Epithelial cell of esophagus (primary cell): ENCODE measurements around the gene KPNB1.

ENCODE experiments used
- DNase-seq: peaks from one replicate; pipeline ENCODE4 v3.0.0; 2010; ENCODE audit warnings: low read depth
- H3K4me3 ChIP-seq: 2 replicates; pipeline ENCODE4 v1.5.1; 2011; ENCODE audit warnings: mild to moderate bottlenecking, low read length, control low read depth
- TF ChIP-seq, protein P1 (sequence below): IDR thresholded peaks from 2 replicates; pipeline ENCODE4 v1.5.1; 2011; ENCODE audit warnings: low read depth, mild to moderate bottlenecking, low read length, control low read depth, inconsistent platforms; ENCODE audit not compliant: insufficient read depth; ENCODE audit errors: missing control alignments

The KPNB1 gene

DNA sequence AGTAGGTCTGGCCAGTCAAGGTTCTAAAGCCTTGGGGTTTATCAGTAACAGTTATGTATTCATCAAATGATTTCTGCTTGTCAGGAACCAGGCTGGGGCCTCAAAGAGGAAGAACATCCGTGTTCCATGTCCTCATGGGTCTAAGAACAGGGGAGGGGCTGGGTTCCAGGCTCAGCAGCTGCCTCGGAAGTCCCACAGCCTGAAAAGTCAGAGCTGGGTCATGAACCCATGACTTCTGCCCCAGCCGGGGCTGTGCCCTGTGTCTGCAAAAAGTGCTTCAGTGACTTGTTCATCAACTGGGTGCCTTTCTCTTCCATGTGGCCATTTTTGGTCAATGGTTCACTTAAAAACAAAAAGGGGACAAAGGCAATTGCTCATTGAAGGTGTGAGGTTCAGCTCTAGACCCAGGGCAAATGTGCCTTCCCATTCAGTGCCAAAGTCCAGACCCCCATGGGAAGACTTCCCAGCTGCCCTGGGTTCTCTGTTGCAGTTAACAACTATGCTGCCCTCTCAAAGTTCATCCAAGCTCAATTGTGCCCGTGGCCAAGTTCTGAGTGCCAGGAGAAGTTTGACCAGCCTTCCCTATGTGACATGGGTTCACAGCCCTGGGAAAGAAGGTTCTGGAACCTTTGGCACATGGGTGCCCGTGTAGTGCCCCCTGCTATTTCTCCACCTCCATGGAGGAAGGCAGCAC, 62.8 kb downstream of the KPNB1 start:
- H3K4me3 ChIP-seq, result no peak overlapping the region
- DNase-seq, result no peak
- TF ChIP-seq, protein P1, sequence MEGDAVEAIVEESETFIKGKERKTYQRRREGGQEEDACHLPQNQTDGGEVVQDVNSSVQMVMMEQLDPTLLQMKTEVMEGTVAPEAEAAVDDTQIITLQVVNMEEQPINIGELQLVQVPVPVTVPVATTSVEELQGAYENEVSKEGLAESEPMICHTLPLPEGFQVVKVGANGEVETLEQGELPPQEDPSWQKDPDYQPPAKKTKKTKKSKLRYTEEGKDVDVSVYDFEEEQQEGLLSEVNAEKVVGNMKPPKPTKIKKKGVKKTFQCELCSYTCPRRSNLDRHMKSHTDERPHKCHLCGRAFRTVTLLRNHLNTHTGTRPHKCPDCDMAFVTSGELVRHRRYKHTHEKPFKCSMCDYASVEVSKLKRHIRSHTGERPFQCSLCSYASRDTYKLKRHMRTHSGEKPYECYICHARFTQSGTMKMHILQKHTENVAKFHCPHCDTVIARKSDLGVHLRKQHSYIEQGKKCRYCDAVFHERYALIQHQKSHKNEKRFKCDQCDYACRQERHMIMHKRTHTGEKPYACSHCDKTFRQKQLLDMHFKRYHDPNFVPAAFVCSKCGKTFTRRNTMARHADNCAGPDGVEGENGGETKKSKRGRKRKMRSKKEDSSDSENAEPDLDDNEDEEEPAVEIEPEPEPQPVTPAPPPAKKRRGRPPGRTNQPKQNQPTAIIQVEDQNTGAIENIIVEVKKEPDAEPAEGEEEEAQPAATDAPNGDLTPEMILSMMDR, result no peak

DNA sequence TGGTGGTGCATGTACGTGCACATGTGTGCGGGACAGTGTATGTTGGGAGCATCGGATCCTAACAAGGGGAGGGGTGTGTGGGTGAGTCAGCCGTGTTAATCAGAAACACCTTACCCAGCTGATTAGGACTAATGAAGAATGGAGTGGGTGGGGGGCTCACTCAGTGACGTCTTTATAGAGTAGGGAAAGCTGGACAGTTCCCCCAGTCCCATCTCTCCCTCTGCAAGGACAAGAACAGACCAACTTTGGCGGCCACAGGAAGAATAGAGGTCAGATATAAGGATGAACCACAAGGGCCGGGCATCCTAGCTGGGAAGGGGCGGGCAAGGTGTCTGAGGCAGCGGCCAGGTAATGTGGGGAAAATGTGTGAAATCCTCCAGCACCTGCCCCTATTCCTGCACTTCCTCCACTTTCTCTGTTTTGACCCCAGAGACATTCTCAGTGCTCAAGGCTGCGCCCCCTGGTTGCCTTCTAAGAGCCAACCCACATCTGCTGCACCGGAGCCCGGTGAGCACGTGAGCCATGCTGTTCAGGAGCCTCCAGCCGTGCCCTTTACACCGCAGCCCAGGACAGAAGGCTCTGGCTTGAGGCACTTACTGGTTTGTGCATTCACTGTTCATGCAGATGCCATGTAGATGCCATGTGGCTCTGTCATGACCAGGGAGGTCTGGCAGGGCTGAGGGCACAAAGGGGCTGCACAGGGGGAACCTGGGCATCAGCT, 64.4 kb downstream of the KPNB1 start:
- H3K4me3 ChIP-seq, result no peak overlapping the region
- TF ChIP-seq, protein P1, result no peak
- no peak for DNase-seq

DNA sequence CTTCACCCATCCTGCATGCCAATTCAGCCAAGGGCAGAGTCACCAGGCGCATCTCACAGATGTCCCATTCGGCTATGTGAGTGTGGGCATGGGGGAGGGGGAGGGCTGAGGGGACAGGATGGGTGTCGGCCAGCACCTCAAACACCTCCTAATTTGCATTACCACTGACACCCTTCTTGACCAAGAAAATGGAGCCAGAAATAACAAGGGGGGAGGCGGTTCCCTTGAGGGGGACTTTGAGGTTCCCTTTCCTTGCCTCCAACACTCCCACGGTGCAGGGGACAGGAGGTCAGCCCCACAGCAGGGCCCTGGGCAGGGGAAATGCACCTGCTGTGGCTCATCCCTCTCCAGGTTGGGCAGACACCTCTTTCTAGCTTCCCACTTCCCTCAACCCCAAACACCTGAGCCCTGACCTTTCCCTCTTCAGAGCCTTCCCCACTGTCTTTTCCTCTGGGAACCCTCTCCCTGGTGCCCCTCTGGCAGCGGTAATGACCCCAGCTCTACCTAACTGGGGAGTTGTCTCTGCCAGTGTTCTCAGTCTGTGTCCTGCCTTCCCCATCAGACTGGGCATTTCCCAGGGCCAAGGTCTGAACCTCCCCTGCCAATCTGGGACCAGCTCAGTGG, 65.2 kb downstream of the KPNB1 start:
- TF ChIP-seq, protein P1, result no peak
- no peak for DNase-seq
- no peak overlapping the region for H3K4me3 ChIP-seq

DNA sequence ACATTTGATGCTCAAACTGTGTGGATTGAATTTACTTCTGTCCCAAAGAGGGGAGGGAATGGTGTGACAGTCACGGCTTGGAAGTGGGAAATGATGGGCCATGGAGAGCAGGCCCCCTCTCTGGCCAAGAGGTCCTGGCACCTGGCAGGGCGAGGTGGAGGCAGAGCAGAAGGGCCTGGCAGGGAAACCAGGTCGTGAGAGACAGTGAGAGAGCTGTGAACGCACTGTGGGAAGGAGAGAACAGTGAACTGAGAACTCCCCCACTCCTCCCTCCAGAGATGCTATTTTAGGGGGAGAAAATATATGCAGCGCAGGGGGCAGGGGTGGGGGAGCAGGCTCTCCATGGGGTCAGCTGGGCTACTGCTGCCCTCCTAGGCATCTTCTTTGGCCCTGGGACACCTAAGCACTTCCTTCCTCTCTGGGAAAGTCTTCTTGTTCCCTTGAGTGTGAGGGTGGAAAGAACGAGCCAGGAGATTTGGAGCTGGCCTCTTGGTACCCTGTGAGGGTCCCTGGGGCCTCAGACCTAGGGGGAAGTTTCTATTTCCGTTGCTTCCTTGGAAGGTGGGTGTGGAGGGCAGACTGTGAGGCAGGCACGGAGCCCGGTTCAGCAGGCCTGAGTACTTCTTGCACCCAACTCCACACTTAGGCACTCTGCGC, 66.1 kb downstream of the KPNB1 start:
- H3K4me3 ChIP-seq, result no peak overlapping the region
- no peak for DNase-seq
- TF ChIP-seq, protein P1, result no peak

DNA sequence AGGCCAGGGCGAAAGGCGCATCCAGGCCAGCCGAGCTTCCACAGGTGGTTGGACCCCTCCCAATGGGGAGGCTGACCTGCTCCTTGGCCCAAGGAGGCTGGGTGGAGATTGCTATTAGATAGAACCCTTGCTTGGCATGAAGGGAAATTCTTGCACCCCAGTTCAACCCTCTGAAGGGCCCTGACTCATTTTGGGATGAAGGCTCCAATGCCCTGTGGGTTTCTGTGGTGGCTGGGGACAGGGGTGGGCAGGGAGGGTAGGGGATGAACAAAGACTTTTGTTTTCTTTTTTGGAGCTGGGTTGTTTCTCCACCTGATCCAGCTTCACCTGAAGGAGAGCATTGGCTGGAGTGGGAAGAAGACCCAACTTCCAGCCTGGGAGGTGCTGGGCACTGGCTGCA, 66.7 kb downstream of the KPNB1 start:
- no peak for DNase-seq
- TF ChIP-seq, protein P1, result no peak
- no peak overlapping the region for H3K4me3 ChIP-seq

DNA sequence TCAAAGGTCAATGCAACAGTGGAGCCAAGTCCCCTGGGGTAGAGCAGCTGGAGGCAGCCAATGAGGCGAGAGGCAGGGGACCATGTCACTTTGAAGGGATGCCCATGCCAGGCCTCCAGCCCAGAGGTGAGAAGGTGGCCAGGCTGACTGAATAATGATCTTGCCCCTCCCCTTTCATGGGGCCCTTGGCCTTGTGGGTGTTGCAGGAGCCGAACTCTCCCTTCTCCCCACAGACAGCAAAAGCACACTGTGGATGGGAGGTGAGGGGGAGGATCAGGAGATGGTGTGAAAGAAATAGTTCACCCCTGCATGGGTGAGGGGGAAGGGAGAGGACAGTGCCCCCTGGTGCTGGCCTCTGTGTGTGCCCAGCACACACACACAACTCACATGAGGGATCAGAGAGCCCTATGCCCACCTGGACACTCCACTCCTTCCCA, 67.6 kb downstream of the KPNB1 start:
- DNase-seq, result no peak
- TF ChIP-seq, protein P1, result no peak
- no peak overlapping the region for H3K4me3 ChIP-seq
